T-helper 2 cell treated with Interferon-gamma antibody and Interleukin-4, amounts not matched to agents 5 μg/mL and 100 μg/mL, for 36 hours (primary cell): ENCODE data around the gene OOSP1.
"Not testable (repeated sequence)": the region's sequence is repeated elsewhere in the genome, so short reads cannot be mapped to it uniquely, and the experiment has no call there.

Experiments used
- DNase-seq: peaks from one replicate; pipeline ENCODE4 v3.0.0; 2021; ENCODE audit warnings: low spot score
- H3K27ac Mint-ChIP-seq: one replicate; pipeline ENCODE4 v1.8.0; 2021; ENCODE audit warnings: mild to moderate bottlenecking, mixed read lengths
- H3K27me3 Mint-ChIP-seq: one replicate; pipeline ENCODE4 v1.8.0; 2021; ENCODE audit warnings: low read depth, mixed read lengths
- H3K36me3 Mint-ChIP-seq: one replicate; pipeline ENCODE4 v1.8.0; 2021; ENCODE audit warnings: low read depth, mixed read lengths
- H3K4me1 Mint-ChIP-seq: one replicate; pipeline ENCODE4 v1.8.0; 2021; ENCODE audit warnings: low read depth, mixed read lengths
- H3K4me3 Mint-ChIP-seq: one replicate; pipeline ENCODE4 v1.8.0; 2022; ENCODE audit warnings: mild to moderate bottlenecking, moderate library complexity, mixed read lengths
- H3K9me3 Mint-ChIP-seq: one replicate; pipeline ENCODE4 v1.8.0; 2021; ENCODE audit warnings: mixed read lengths

OOSP1 gene

GRCh38 chr11:59938132-59938531, at the start of gene OOSP1:
TSS of gene OOSP1 (plus strand) at chr11:59938432. CDS start at chr11:59938455, 23 bp downstream.
- Mint-ChIP-seq H3K4me1 (no peaks in the 10 kb centered on the region), H3K4me3 (no peak within 1 kb of the TSS), H3K36me3 (no peaks in the 10 kb centered on the region), H3K27ac (no peak within 1 kb of the TSS), H3K9me3 (no peaks in the 10 kb centered on the region), H3K27me3 (no peaks in the 10 kb centered on the region)
- no peak for DNase-seq

GRCh38 chr11:59891781-59892181, 46.5 kb upstream of the OOSP1 start:
- no peaks in the 10 kb centered on the region for H3K36me3 Mint-ChIP-seq
- peaks cover 24% of the 10 kb centered on the region for H3K9me3 Mint-ChIP-seq
- H3K4me1 Mint-ChIP-seq: no peaks in the 10 kb centered on the region
- peaks cover 6% of the 10 kb centered on the region for H3K27me3 Mint-ChIP-seq
- no peak overlapping the region for H3K27ac Mint-ChIP-seq
- no peak for DNase-seq
- H3K4me3 Mint-ChIP-seq: no peak overlapping the region

- Mint-ChIP-seq H3K9me3 (peaks cover 13% of the 10 kb centered on the region), H3K27me3 (peaks cover 6% of the 10 kb centered on the region), H3K36me3 (no peaks in the 10 kb centered on the region), H3K27ac (no peak overlapping the region), H3K4me3 (no peak overlapping the region), H3K4me1 (no peaks in the 10 kb centered on the region)
- DNase-seq: no peak
Measured at GRCh38 chr11:59894616-59895015, 43.6 kb upstream of the OOSP1 start.

DNA sequence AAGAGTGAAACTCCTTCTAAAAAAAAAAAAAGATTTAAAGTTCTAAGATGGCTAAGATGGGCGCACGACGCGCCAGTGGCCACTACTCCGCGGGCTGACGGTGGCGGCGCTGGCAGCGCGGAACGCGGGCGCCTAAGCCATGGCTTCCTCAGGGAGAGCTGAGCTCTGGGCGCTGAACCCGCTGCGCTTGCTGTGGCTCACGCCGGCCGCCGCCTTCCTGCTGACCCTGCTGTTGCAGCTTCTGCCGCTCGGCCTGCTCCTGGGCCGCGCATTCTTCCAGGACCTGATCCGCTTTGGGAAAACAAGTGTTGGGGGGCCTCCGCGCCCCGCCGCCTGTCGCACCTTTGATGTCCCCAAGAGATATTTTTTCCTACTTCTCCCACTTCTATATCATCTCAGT, 40.2 kb upstream of the OOSP1 start:
- no peaks in the 10 kb centered on the region for H3K36me3 Mint-ChIP-seq
- H3K4me1 Mint-ChIP-seq: no peaks in the 10 kb centered on the region
- peaks cover 6% of the 10 kb centered on the region for H3K27me3 Mint-ChIP-seq
- H3K4me3 Mint-ChIP-seq: no peak overlapping the region
- H3K27ac Mint-ChIP-seq: no peak overlapping the region
- H3K9me3 Mint-ChIP-seq: no peaks in the 10 kb centered on the region
- DNase-seq: no peak

DNA sequence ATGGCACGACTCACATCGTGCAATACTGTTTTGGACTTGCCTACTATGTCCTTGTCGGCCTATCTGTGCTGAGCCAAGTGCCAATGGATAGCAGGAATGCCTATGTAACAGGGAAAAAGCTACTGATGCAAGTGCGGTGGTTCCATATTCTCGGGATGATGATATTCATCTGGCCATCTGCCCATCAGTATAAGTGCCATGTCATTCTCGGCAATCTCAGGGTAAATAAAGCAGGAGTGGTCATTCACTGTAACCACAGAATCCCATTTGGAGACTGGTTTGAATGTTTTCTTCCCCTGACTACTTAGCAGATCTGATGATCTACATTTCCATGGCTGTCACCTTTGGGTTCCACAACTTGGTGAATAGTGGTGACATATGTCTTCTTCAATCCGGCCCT, 39.6 kb upstream of the OOSP1 start:
- H3K27ac Mint-ChIP-seq: no peak overlapping the region
- DNase-seq: no peak
- no peak overlapping the region for H3K4me3 Mint-ChIP-seq
- no peaks in the 10 kb centered on the region for H3K36me3 Mint-ChIP-seq
- no peaks in the 10 kb centered on the region for H3K4me1 Mint-ChIP-seq
- H3K27me3 Mint-ChIP-seq: peaks cover 3% of the 10 kb centered on the region
- no peaks in the 10 kb centered on the region for H3K9me3 Mint-ChIP-seq

DNA sequence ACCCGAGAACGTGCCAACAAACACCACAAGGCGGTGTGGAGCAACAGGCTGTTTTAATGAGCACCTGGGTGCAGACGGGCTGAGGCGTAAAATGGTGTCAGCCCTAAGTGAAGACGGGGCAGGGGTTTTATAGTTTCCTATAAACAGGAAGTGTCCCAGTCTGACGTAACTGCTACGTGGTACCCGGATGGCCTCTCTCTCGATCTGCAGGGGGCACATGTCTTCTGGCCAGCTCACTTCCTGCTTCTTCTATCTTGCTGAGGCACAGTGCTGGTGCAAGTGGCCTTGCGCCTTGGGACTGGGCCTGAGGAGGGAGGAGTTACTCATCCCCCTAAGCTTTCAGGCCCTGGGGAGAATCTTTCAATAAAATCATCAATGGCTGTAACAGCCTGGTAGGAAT, 38.7 kb upstream of the OOSP1 start:
- H3K36me3 Mint-ChIP-seq: no peaks in the 10 kb centered on the region
- no peaks in the 10 kb centered on the region for H3K9me3 Mint-ChIP-seq
- H3K4me1 Mint-ChIP-seq: no peaks in the 10 kb centered on the region
- no peak for DNase-seq
- H3K27me3 Mint-ChIP-seq: no peaks in the 10 kb centered on the region
- no peak overlapping the region for H3K27ac Mint-ChIP-seq
- H3K4me3 Mint-ChIP-seq: no peak overlapping the region

DNA sequence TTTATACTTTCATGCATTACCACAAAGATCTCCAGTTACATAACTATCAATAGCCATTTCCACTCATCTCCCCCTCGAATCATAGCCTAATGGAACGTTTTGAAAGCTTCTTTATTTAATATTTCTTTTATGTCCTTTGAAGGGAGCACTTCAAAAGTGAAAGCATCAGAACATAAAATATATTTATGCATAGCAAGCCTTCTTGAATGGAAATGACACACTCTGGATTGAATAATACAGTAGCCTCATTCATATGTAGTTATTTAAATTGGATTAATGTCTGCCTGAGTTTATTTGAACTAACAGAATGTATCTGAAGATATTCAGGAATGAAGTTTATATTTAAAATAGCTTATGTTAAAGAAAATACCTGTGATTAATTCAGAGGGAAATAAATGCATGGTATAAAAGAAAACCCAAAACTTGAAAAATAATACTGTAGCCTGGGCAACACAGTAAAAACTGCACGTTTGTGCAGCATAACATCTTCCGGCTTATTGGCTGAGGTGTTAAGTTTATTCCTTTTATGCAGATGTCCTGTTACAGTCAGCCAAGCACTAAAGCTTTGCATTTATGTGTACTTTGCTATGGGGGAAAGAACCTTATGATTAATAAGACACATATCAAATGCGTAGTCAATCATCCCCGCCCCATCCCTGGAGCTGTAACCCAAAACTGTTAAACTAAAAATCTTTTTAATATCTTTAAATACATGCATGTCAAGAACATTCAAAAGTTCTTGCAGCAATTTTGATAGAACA, 37.7 kb upstream of the OOSP1 start:
- Mint-ChIP-seq H3K36me3 (no peaks in the 10 kb centered on the region), H3K27ac (no peak overlapping the region), H3K27me3 (no peaks in the 10 kb centered on the region), H3K9me3 (no peaks in the 10 kb centered on the region), H3K4me3 (no peak overlapping the region), H3K4me1 (no peaks in the 10 kb centered on the region)
- DNase-seq: no peak

GRCh38 chr11:59901306-59901705, 36.9 kb upstream of the OOSP1 start:
- no peak for DNase-seq
- Mint-ChIP-seq H3K9me3 (no peaks in the 10 kb centered on the region), H3K4me1 (no peaks in the 10 kb centered on the region), H3K27ac (no peak overlapping the region), H3K36me3 (no peaks in the 10 kb centered on the region), H3K27me3 (peaks cover 4% of the 10 kb centered on the region), H3K4me3 (no peak overlapping the region)

DNA sequence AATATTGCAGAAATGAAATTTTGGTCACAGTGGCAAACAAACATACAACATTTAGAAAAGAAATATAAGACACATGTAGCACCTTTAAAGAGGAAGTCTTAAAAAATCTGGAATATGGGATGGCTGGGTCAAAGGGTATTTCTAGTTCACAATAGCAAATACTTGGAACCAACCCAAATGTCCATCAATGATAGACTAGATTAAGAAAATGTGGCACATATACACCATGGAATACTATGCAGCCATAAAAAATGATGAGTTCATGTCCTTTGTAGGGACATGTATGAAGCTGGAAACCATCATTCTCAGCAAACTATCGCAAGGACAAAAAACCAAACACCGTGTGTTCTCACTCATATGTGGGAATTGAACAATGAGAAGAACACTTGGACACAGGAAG, 34.7 kb upstream of the OOSP1 start:
- not testable (repeated sequence) for DNase-seq, H3K36me3 Mint-ChIP-seq, H3K27ac Mint-ChIP-seq, H3K4me1 Mint-ChIP-seq, H3K4me3 Mint-ChIP-seq, H3K9me3 Mint-ChIP-seq
- peaks cover 10% of the 10 kb centered on the region for H3K27me3 Mint-ChIP-seq

GRCh38 chr11:59918480-59918879, 19.8 kb upstream of the OOSP1 start:
- H3K27me3 Mint-ChIP-seq: no peaks in the 10 kb centered on the region
- DNase-seq: no peak
- peaks cover 3% of the 10 kb centered on the region for H3K36me3 Mint-ChIP-seq
- no peak overlapping the region for H3K4me3 Mint-ChIP-seq
- peaks cover 19% of the 10 kb centered on the region for H3K9me3 Mint-ChIP-seq
- no peak overlapping the region for H3K27ac Mint-ChIP-seq
- peaks cover 2% of the 10 kb centered on the region for H3K4me1 Mint-ChIP-seq

DNA sequence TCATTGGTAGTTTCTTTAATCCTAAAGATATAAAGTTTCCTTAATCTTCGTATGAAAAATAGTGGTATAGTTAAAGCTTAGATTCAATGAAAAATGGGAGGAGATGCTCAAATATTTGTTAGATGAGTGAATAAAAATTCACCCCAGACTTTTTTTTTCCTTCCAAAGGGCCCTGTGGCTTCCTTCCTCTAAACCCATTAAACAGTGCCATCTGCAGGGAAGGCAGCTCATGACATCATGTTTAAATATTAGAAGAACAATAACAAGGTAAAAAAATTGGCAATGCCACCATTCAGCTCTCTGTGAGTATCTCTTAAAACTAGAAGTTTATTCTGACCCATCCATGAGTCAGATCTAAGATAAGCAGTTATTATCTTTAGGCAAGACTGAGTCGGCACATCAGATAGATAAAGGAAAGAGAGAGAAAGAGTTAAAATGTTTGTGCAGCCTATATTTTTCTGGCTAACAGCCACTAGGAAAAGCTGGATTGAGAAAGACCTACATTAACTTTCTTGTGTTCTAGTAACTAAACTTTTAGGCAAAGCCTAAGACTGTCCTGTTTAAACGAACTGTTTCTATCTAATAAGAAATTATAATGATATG, 19.1 kb upstream of the OOSP1 start:
- H3K36me3 Mint-ChIP-seq: peaks cover 3% of the 10 kb centered on the region
- H3K27ac Mint-ChIP-seq: no peak overlapping the region
- H3K9me3 Mint-ChIP-seq: peaks cover 23% of the 10 kb centered on the region
- peaks cover 2% of the 10 kb centered on the region for H3K4me1 Mint-ChIP-seq
- peak; percentile 6 for DNase-seq
- H3K27me3 Mint-ChIP-seq: no peaks in the 10 kb centered on the region
- no peak overlapping the region for H3K4me3 Mint-ChIP-seq

GRCh38 chr11:59923813-59924212, 14.4 kb upstream of the OOSP1 start:
- H3K4me1 Mint-ChIP-seq: no peaks in the 10 kb centered on the region

DNA sequence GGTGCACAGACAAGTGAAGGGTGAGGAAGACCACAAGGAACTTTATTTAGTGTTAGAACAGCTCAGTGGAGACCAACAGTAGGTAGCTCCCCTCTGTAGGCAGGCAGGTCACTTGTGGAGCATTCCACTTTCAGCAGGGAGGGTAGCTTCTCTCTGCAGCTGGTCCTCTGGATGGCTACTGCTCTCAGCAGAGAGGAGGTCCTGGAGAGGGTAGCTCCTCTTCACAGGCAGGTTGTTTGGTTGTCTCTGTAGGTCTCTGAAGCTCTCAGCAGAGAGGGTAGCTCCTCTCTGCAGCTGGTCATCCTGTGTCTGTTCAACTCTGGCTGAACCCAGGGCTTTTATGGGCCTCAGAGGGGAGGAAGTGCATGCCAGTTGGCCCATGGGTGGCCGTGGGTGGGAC, 6.5 kb upstream of the OOSP1 start:
- H3K4me1 Mint-ChIP-seq: no peaks in the 10 kb centered on the region
- H3K36me3 Mint-ChIP-seq: no peaks in the 10 kb centered on the region
- peaks cover 21% of the 10 kb centered on the region for H3K9me3 Mint-ChIP-seq
- H3K27ac Mint-ChIP-seq: no peak overlapping the region
- no peak for DNase-seq
- H3K4me3 Mint-ChIP-seq: no peak overlapping the region
- H3K27me3 Mint-ChIP-seq: no peaks in the 10 kb centered on the region

More at GRCh38 chr11:59923813-59924212, 14.4 kb upstream of the OOSP1 start:
- no peak for DNase-seq
- Mint-ChIP-seq H3K9me3 (peaks cover 58% of the 10 kb centered on the region), H3K4me3 (no peak overlapping the region), H3K27ac (no peak overlapping the region), H3K27me3 (no peaks in the 10 kb centered on the region), H3K36me3 (peaks cover 3% of the 10 kb centered on the region)

DNA sequence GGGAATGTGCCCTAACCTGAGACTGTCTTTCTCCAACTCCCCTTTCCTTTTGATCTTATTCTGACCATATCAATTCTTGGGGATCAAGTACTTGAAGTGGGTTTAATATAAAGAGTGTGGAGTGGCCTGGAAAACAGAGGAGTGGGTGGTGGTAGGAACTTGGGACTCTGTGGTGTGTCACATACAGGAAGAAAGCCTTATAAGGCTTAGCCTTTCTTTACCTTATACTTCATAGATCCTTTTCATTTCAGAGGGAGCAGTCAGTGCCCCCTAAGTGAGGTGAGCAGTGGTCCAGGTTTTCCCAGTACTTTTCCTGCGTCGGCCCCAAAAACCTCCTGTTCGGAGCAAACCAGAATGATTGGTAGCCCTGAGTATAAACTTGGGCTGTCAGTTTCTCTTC, 486 bp downstream of the OOSP1 start:
- Mint-ChIP-seq H3K4me3 (no peak overlapping the region), H3K27me3 (no peaks in the 10 kb centered on the region)

GRCh38 chr11:59939482-59939881, 1.2 kb downstream of the OOSP1 start:
- no peaks in the 10 kb centered on the region for H3K27me3 Mint-ChIP-seq
- no peak overlapping the region for H3K4me3 Mint-ChIP-seq
- no peaks in the 10 kb centered on the region for H3K36me3 Mint-ChIP-seq
- H3K27ac Mint-ChIP-seq: no peak overlapping the region
- H3K9me3 Mint-ChIP-seq: no peaks in the 10 kb centered on the region
- DNase-seq: no peak
- no peaks in the 10 kb centered on the region for H3K4me1 Mint-ChIP-seq

More for the DNA sequence above, 486 bp downstream of the OOSP1 start:
- DNase-seq: no peak
- H3K4me1 Mint-ChIP-seq: no peaks in the 10 kb centered on the region
- no peaks in the 10 kb centered on the region for H3K9me3 Mint-ChIP-seq
- H3K36me3 Mint-ChIP-seq: no peaks in the 10 kb centered on the region
- no peak overlapping the region for H3K27ac Mint-ChIP-seq
